Activated CD8-positive, alpha-beta memory T cell treated with anti-CD3 and anti-CD28 coated beads for 36 hours (primary cell): ENCODE data around the gene LAMTOR5. TPM values are rescaled to one million over a fixed set of nuclear protein-coding genes. Genes with fewer than 3 reads are reported as not detected.
"Not testable (repeated sequence)": the region's sequence is repeated elsewhere in the genome, so short reads cannot be mapped to it uniquely, and the experiment has no call there.

Experiments
- CTCF ChIA-PET: fragments of 350-600 bp; sonication (Branson Sonifier 250); formaldehyde crosslinking; loops from one replicate; lab custom pipeline; 2021; ENCODE audit warnings: antibody characterized with exemption; lab: Charles Lee
- POLR2A ChIA-PET: fragments of 350-600 bp; sonication (Branson Sonifier 250); formaldehyde crosslinking; loops from one replicate; lab custom pipeline; 2021; ENCODE audit warnings: antibody characterized with exemption; lab: Charles Lee
- total RNA-seq, 2 experiments: library from RNA; stranded (reverse); gene quantifications; one replicate each; pipeline ENCODE4 v1.2.3, GENCODE V29; 2021

The LAMTOR5 gene
- total RNA-seq, 2 experiments from 2014 or later = 165 to 173 TPM

DNA sequence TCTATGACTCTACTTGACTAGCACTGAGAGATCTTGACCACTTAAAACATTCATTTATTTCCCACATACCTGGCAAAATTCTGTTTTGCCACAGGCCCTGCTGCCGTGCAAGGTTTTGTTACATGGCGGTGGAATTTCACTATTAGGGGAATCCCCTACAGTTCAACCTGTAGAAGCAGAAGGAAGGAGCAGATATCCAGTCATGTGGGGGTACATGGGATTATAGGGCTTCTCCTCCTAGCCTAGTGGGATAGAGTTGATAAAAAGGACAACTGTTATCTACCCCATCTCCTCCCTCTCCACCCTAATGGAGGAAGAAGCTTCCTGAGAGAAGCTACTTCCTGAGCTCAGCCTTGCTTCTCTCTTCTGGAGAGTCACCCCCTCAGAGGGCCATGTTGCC, 25.7 kb upstream of the LAMTOR5 start:
- POLR2A ChIA-PET = no interaction called here
- CTCF ChIA-PET = no interaction called here

DNA sequence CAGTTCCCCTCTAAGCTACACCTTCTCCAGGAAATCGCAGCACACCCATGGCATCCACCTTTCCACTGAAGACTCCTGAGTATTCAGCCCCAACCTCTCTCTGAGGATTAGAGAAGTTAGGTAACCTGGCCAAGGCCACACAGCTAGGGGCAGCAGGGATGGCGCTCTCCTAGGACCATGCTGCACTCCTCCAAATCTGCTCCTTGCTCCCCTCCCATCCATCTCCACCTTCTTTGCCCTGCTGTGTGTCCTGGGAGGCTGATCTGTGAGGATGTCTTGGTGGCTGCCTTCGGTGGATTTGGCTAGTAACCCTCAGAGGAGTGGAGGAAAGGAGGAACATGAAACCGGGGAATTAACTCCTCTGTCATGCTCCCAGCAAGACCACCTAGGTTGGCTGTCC, 23.4 kb upstream of the LAMTOR5 start:
- POLR2A ChIA-PET = no interaction called here
- CTCF ChIA-PET = interaction anchor here (1.1 kb wide), 1 partner anchor 118 kb away, joined by 3 read pairs; no protein-coding TSS in a partner anchor

DNA sequence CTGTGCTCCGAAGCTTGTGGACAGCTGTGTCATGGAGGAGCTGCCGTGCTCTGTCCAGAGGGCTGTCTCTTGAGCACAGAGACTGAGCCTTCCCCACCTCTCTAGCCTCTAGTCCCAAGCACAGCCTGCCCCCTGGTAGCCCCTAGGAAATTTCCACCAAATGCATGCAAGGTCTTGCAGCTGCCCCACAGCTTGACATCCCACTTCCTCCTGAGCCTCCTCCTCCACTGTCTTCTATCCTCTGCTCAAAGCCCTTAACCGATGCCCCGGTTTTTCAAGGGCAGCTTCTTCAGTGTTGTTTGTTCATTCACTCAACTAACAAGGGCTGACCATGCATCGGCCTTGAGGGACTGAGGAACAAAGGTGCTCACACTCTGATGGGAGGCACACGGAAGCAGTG, 22.9 kb upstream of the LAMTOR5 start:
- ChIA-PET POLR2A (no interaction called here), CTCF (interaction anchor here (0.6 to 1.6 kb wide), 4 partner anchors 17 to 387 kb away, joined by 3 to 4 read pairs (median 4); no protein-coding TSS in a partner anchor)

DNA sequence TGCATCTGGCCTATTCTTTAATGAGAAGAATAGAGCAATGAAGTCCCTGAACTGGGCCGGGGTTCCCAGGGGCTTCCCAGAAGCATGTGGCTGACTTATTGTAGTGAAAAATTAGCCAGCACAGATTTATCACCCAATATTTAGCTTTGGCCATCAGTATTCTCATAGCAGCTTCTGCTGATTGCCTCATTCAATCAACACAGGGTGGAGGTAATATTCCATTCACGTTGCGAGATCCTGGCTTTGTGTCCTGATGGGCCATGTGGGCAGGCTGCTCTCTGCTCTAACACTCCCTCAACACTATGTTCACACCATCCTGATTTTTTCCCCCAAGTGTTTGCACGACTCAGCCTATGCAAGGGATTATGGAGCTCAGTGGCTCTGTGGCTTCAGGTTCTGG, 21.5 kb upstream of the LAMTOR5 start:
- ChIA-PET POLR2A (no interaction called here), CTCF (interaction anchor here (0.5 to 1.6 kb wide), 2 partner anchors 31 to 1066 kb away, joined by 3 to 4 read pairs; no protein-coding TSS in a partner anchor)

DNA sequence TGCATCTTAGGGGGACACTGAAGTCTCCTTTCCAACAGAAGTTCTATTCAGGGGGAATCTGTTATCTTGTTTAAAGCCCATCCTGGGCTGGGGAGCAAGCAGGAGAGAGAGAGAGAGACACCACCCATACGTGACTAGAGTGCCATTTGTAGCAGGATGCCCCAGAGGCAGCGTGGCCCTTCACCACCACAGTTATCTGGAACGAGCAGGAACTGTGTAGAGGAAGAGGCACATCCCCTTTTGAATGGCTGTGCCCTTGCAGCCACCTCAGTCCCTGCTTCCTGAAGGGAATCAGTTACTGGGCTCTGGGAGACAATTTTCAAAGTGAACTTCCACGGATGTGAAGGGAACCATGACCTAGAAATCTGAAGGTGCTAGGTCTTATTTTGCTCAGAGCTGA, 19.4 kb upstream of the LAMTOR5 start:
- ChIA-PET POLR2A (no interaction called here), CTCF (no interaction called here)

DNA sequence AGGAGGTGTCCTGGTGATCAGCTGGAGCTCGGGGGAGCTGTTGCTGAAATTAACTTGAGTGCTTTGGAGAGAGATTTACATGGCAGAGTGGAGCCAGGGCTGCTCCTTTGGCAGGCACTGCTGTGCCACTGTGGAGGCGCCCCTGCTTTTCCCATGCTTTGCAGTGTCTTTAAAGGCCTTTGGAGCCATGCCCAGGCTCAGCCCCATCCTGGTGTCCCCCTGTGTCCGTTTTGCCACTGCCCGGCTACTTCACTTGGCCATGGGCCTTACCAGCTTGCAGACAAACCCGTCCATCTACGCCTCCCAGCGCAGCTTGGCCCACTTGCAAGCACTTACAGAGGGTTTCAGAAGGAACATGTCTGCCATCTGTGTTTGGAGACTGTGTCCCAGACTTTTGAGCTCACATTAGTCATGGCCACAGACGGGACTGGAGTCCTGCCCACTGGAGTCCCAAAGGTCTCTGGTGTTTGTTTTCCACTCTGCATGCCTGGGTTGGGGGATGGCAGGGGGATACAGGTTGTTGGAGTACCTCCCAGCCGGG, 18.2 kb upstream of the LAMTOR5 start:
- CTCF ChIA-PET = no interaction called here
- POLR2A ChIA-PET = no interaction called here

DNA sequence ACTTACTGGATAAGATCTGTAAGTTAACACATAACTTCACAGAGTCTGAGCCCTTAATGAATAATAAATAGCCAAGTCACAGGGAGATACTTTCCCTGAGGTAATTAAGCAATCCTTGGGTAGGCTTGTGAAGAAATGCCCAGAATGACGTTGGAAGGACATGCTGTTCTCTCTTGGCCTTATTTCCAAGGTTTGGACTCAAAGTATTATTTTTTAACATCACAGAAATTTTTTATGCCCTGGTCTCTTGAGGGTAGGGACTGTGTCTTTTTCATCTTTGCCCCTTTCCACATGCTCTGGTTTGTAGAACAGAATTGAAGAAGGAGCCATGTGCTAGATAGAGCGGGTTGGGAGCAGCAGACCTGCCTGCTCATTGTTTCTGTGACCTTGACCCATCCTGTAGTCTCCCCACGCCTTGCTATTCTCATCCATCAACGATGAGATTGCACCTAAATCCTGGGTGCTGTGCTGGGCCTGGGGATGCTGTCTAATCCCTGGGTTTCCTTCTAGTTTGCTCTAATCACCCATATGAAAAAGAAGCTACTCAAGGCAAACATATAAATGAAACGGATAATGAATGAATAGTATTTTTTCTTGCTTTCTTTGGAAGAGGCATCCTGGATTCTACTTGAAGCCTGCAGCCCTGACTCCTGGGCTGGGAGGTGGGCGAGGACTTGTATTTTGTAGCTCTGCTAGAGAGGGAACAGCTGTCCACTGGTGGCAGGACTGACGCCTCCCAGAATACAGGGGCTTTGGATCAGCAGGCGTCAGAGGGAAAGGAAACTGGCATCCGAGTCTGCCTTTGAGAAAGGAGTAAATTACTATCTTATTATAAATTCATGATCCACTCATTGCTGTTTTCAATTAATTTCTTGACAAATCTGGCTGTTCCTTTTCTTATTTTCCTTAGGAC, 17.5 kb upstream of the LAMTOR5 start:
- POLR2A ChIA-PET = no interaction called here
- CTCF ChIA-PET = no interaction called here

DNA sequence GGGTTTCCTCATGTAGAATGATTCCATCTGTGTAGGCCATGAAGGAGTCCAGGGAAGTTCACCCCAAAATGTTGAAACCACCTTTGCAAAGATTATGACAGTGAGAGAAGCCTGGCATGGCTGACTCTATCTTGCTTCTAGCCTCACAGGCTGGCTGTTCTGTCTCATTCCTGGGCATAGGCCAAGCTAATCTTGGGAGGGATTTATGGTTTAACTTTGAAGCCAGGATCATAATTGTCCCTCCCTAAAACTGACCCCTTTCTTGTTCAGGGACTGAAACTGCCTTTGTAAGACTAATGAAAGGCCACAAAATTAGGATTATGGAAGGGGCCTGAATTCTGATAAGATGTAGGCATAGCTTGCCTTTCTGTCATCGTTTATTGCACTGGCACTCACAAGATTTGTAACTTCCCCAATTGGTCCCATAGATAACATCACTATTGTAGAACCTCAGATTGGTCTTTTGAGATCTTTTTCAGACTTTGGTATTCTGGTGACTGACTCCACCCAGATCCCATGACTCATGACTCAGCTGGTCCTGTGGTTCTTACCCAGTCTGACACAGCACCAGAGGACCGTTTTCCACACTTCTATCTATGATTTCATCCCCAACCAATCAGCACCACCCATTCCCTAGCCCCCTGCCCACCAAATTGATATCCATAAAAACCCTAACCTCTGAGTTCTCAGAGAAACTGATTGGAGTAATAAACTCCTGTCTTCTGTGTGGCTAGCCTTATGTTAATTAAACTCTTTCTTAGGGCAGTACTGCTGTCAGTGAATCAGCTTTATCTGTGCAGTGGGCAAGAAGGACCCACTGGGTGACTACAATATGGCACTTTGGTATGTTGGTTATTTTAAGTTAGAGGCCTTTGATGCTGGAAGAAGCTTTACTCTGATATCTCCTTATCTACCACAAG, 13.6 kb upstream of the LAMTOR5 start:
- ChIA-PET CTCF (interaction anchor here (0.7 kb wide), 1 partner anchor 9 kb away, joined by 3 read pairs; no protein-coding TSS in a partner anchor), POLR2A (no interaction called here)

DNA sequence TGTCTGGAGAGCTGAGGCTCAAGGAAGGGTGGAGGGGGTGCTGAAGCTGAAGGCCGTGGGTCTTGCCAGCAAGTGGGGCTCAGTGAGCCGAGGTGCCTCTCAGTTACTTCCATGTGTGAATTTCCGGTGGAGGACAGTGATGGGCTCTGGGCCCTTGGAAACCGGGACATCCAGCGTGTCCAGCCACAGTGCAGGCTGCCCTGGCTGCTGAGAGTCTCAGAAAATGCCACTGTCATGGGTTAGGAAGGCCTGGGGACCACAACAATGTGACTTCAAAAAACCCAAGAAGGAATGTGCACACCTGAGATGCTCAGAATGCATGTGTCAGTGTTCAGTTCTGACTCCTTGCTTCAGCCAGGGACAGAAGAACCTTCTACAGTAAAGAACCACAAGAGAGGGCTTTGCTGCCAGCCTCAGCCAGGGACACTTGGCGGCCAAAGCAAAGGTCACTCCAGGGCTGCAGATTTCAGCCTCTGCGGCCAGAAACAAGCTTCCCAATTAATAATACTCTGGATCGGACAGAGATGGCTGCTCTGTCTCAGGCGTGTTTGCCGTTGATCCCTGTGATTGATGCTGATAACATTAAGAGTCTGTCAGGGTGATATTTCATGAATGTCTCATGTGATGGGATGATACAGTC, 12.6 kb upstream of the LAMTOR5 start:
- CTCF ChIA-PET = interaction anchor here (0.7 kb wide), 1 partner anchor 8 kb away, joined by 3 read pairs; no protein-coding TSS in a partner anchor
- POLR2A ChIA-PET = no interaction called here

DNA sequence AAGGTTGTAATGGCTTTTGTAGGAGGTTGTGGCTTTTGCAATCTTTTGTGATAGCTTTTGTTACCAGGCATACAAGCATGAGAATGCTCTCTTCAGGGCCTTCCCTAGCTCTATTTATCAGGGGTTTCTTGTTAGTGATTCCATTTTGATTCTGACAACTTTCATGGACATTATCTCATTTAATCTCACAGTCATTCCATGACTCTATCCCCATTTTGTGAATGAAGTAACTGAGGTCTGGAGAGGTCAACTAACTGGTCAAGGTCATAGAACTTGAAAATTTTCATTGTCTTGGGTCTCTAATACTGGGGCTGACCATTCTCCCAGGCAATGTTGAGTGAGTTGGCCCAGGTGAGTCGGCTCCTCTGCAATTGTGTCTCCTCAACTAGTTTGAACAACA, 11.2 kb upstream of the LAMTOR5 start:
- POLR2A ChIA-PET = no interaction called here
- CTCF ChIA-PET = no interaction called here

DNA sequence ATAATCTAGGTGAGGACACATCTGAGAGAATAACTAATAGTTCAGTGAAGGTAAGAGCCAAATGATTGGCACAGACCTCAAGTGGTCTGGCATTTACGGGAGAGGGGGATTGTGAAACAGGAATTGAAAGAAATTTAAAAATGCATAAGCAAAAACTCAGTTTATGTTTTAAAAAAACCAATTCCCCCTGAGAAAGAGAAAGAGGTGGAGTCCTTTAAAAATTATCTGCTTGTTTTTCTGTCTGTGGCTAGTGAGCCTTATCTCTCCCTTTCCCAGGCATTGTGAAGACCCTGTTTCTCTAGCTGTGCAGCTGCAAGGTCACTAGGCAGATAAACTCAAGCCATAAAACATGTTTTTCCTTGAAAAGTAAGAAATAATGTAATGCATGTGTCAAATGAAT, 5.6 kb upstream of the LAMTOR5 start:
- POLR2A ChIA-PET = not testable (repeated sequence)
- CTCF ChIA-PET = interaction anchor here (1.0 to 4.9 kb wide), 9 partner anchors 17 to 210 kb away, joined by 3 to 26 read pairs (median 4); no protein-coding TSS in a partner anchor

DNA sequence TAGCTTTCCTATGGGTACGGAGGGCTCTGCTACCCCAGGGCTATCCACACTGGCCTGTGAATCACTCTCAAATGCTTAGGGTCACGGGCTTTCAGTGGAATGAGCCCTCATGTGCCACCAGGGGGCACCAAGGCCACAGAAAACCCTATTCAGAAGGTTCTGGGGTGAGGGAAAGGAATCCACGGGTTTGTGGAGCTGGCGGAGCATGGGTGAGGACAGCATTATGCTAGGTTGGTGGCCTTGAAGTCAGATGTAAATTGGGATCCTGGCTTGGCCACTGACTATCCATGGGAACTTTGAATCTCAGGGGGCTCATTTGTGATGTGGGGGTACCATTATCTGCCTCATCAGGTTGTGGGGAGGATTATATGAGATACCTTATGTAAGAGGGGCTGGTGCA, 5.1 kb upstream of the LAMTOR5 start:
- POLR2A ChIA-PET = no interaction called here
- CTCF ChIA-PET = interaction anchor here (0.6 to 4.9 kb wide), 10 partner anchors 34 to 210 kb away, joined by 3 to 26 read pairs (median 4); no protein-coding TSS in a partner anchor

DNA sequence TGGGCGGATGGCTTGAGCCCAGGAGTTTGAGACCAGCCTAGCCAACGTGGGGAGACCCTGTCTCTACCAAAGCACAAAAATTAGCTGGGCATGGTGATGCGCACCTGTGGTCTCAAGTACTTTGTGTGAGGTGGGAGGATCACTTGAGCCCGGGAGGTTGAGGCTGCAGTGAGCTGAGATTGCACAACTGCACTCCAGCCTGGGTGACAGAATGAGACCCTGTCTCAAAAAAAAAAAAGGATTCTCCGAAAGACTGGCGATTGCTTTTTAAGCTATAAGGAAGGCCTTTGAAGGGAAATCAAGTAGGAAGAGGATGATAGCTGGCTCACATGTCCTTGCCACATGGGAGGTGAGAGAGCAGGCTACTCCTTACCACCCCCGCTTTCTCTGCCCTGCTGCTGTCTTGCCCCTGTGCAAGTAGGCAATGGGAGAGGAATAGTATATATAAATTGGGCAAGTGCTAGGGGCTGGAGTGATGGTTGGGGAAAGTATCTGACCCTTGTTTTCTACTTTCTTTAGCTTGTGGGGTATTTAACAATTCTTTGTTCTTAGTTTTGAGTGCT, 3.8 kb upstream of the LAMTOR5 start:
- POLR2A ChIA-PET = interaction anchor here (0.6 kb wide), 1 partner anchor 990 kb away, joined by 3 read pairs; no protein-coding TSS in a partner anchor

DNA sequence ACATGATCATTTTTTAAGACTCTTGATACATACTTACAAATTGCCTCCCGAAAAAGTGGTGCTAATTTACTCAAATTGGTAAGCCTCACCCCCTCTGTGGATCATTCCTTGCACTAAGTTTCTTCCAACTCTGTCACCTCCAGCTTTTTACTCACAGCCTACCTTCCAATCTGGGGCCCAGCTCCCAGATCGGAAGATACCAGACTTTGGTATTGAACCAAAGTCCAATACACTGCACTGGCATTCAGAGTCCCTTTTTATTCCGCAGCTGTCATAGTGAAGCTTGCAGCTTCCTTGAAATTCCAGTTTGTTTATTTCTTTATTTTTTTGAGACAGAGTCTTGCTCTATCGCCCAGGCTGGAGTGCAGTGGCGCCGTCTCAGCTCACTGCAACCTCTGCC, 1.8 kb upstream of the LAMTOR5 start:
- ChIA-PET CTCF (interaction anchor here (1.0 to 2.7 kb wide), 6 partner anchors 48 to 210 kb away, joined by 3 to 13 read pairs (median 7); no protein-coding TSS in a partner anchor), POLR2A (interaction anchor here (0.6 kb wide), 1 partner anchor 171 kb away, joined by 4 read pairs; no protein-coding TSS in a partner anchor)

More for the DNA sequence above, 3.8 kb upstream of the LAMTOR5 start:
- CTCF ChIA-PET = interaction anchor here (0.6 to 4.9 kb wide), 7 partner anchors 9 to 364 kb away, joined by 3 to 26 read pairs (median 3); no protein-coding TSS in a partner anchor

DNA sequence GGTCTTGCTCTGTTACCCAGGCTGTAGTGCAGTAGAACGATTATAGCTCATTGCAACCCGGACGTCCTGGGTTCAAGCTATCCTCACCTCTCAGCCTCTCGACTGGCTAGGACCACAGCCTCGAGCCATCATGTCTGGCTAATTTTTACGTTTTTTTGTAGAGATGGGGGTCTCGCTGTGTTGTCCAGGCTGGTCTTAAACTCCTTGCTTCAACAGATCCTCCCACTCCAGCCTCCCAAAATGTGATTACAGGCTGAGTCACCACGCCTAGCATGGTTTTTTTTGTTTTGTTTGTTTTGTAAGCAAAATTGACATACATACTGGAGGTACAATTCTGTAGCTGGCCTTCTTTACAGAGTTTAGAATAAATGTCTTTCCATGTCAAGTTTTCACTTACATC, 994 bp upstream of the LAMTOR5 start:
- POLR2A ChIA-PET = interaction anchor here (0.8 to 1.4 kb wide), 4 partner anchors 11 to 556 kb away, joined by 3 to 5 read pairs (median 3); partner anchors contain the start of gene RBM15
- CTCF ChIA-PET = interaction anchor here (1.0 to 2.7 kb wide), 7 partner anchors 49 to 211 kb away, joined by 3 to 13 read pairs (median 6); no protein-coding TSS in a partner anchor

DNA sequence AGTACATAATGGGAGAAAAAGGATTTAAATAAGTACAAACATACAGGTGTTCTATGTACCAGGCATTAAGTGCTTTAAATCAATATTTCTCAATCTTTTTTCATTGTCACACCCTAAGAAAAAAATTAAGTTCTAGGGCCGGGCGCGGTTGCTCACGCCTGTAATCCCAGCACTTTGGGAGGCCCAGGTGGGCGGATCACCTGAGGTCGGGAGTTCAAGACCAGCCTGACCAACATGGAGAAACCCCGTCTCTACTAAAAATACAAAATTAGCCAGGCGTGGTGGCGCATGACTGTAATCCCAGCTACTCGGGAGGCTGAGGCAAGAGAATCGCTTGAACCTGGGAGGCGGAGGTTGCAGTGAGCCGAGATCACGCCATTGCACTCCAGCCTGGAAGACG, 1.1 kb downstream of the LAMTOR5 start:
- CTCF ChIA-PET = interaction anchor here (1.2 kb wide), 1 partner anchor 198 kb away, joined by 6 read pairs; no protein-coding TSS in a partner anchor
- POLR2A ChIA-PET = not testable (repeated sequence)

DNA sequence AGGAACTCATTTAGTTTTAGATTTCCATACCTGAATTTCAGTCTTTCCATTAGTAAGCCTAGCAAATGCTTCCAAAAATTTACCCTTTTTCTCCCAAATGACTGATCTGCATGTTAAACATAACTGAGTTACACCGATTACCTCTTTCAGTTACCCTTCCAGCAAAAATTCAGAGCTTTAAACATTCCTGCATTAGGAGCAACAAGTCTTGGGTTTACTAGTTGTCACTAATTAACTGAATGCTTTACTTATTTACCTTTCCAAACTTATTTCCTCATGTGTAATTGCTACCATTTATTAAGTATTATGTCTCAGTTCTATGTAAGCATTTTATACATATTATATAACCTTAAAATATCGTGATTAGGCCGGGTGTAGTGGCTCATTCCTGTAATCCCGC, 3.1 kb downstream of the LAMTOR5 start:
- CTCF ChIA-PET = interaction anchor here (0.7 to 1.7 kb wide), 3 partner anchors 56 to 1104 kb away, joined by 3 to 5 read pairs (median 5); partner anchors contain the start of gene RBM15
- POLR2A ChIA-PET = no interaction called here

DNA sequence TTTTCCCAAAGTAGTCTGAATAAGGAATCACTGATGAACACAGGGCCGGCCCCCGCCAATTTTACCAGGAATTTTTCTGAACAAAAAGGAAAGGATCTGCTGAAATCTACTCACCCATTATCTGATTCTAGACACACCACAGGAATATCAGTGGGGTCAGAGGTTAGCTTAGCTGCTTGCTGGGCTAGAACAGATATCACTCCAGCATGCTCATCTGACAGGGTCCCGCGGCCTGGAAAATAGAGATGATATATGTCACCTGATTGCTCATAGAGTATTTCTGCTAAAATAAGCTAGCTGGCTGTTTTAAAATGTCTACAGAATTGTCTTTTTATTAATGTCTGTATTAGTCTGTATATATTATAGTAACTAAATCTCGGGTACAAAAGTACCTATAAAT, 3.7 kb downstream of the LAMTOR5 start:
- CTCF ChIA-PET = interaction anchor here (1.4 to 1.7 kb wide), 2 partner anchors 56 to 65 kb away, joined by 5 read pairs; partner anchors contain the start of gene RBM15
- POLR2A ChIA-PET = no interaction called here
